K562 (cell line): ENCODE data around the gene PRKAR2B. TPM values are rescaled to one million over a fixed set of nuclear protein-coding genes. Genes with fewer than 3 reads are reported as not detected.
A peak's percentile ranks its signal among the peaks of the same experiment; 100 is the strongest.

Experiments
- ATF4 ChIP-seq: fragments of 450-650 bp; formaldehyde crosslinking; IDR thresholded peaks from 2 replicates; pipeline ENCODE4 v1.4.0; 2022; ENCODE audit warnings: mild to moderate bottlenecking, moderate library complexity
- ATF6 ChIP-seq: sonication (generic); formaldehyde crosslinking; IDR thresholded peaks from 2 replicates; pipeline ENCODE4 v1.4.0; 2020; ENCODE audit warnings: mild to moderate bottlenecking, missing genetic modification reagents
- CAMTA2 ChIP-seq: fragments of 250-450 bp; sonication (Bioruptor Pico); conservative IDR thresholded peaks from 2 replicates; pipeline ENCODE4 v1.5.1; 2022
- CBX5 ChIP-seq: IDR thresholded peaks from 2 replicates; pipeline ENCODE4 v1.6.1; 2014; ENCODE audit warnings: low read depth, borderline replicate concordance
- CUX1 ChIP-seq: fragments of 200-800 bp; sonication (Bioruptor generic); IDR thresholded peaks from 2 replicates; pipeline ENCODE4 v1.6.1; 2016; ENCODE audit warnings: missing genetic modification characterization, missing compliant biosample characterization
- CXXC5 ChIP-seq: fragments of 250-450 bp; sonication (Bioruptor Pico); IDR thresholded peaks from 2 replicates; pipeline ENCODE4 v1.8.0; 2022; ENCODE audit warnings: inconsistent platforms, mild to moderate bottlenecking, moderate library complexity
- FOXM1 ChIP-seq, 2 experiments: fragments of 450-650 bp in 1 of 2; sonication (generic) in 1 of 2; formaldehyde crosslinking in 1 of 2; IDR thresholded peaks; 2 replicates each; pipeline versions ENCODE4 v1.6.1 to v1.9.0; 2017 to 2022; ENCODE audit warnings: low read depth in 2 of 2, mild to moderate bottlenecking in 2 of 2, missing genetic modification reagents in 1 of 2, moderate library complexity in 1 of 2
- GABPB1 ChIP-seq: sonication (generic); formaldehyde crosslinking; IDR thresholded peaks from 2 replicates; pipeline ENCODE4 v1.8.0; 2022; ENCODE audit warnings: mild to moderate bottlenecking, missing genetic modification reagents
- KDM5B ChIP-seq: fragments of 200-600 bp; sonication (generic); IDR thresholded peaks from 2 replicates; pipeline ENCODE4 v1.6.1; 2012; ENCODE audit warnings: low read depth, mild to moderate bottlenecking, moderate library complexity, low read length, control low read depth, inconsistent platforms; ENCODE audit not compliant: insufficient replicate concordance
- MAZ ChIP-seq, 2 experiments: fragments of 450-650 bp in 1 of 2; sonication (generic) in 1 of 2; formaldehyde crosslinking; IDR thresholded peaks in 1 of 2; conservative IDR thresholded peaks in 1 of 2; 2 replicates each; pipeline versions ENCODE4 v1.4.0 to v1.5.0; 2020; ENCODE audit warnings: mild to moderate bottlenecking in 1 of 2, missing genetic modification reagents in 1 of 2
- PCBP1 ChIP-seq: fragments of 200-400 bp; formaldehyde crosslinking; IDR thresholded peaks from 2 replicates; pipeline ENCODE4 v1.6.1; 2018; ENCODE audit warnings: mild to moderate bottlenecking, low read depth, low read length; ENCODE audit not compliant: poor library complexity, severe bottlenecking
- PTRF ChIP-seq: fragments of 450-650 bp; IDR thresholded peaks from 2 replicates; pipeline ENCODE4 v1.6.1; 2016; ENCODE audit warnings: mild to moderate bottlenecking, missing genetic modification characterization, missing compliant biosample characterization
- TRIM28 ChIP-seq: fragments of 450-650 bp; IDR thresholded peaks from 2 replicates; pipeline ENCODE4 v1.6.1; 2017
- XRCC5 ChIP-seq: fragments of 200-400 bp; formaldehyde crosslinking; IDR thresholded peaks from 2 replicates; pipeline ENCODE4 v1.6.1; 2017; ENCODE audit warnings: low read depth, mild to moderate bottlenecking, low read length
- ZNF444 ChIP-seq: fragments of 250-450 bp; sonication (Bioruptor Pico); IDR thresholded peaks from 2 replicates; pipeline ENCODE4 v1.4.0; 2020; ENCODE audit warnings: mild to moderate bottlenecking, moderate library complexity
- ZZZ3 ChIP-seq: fragments of 450-650 bp; IDR thresholded peaks from 2 replicates; pipeline ENCODE4 v1.6.1; 2016; ENCODE audit warnings: antibody characterized with exemption, mild to moderate bottlenecking, moderate library complexity
- polyA plus RNA-seq, 8 experiments: library from polyadenylated mRNA; depleted of rRNA in 4 of 8; stranded (reverse) in 5 of 8; unstranded in 3 of 8; fragments of >200 nt; fragmentation: Nextera tagmentation in 2 of 8; fragmentation: Illumina TruSeq in 1 of 8; extraction: Ambion mirVana in 2 of 8; extraction: Trizol in 1 of 8; gene quantifications; 2 replicates each; pipeline versions ENCODE4 v1.2.1 to v1.2.3, GENCODE V29; 2011 to 2014; ENCODE audit warnings: inconsistent platforms in 1 of 8, missing spikeins in 1 of 8
- total RNA-seq, 7 experiments: library from RNA; depleted of rRNA in 6 of 7; stranded (reverse); fragments of >200 nt in 6 of 7; fragmentation: Illumina TruSeq in 2 of 7; extraction: Trizol in 2 of 7; gene quantifications; 2 replicates each; pipeline versions ENCODE4 v1.2.1 to v1.2.3, GENCODE V29; 2011 to 2021; ENCODE audit warnings: low replicate concordance in 1 of 7

Gene PRKAR2B
- total and polyA plus RNA-seq, 9 of the 15 experiments (the other 6 are each of a cell fraction or from before 2014, with no cell fraction given) = 59.0 to 173 (median 129) TPM

- TF ChIP-seq ATF6 (CRISPR knock-in tag) (0 out of 2 replicates have a peak, but pooled peaks have one; percentile 45), PTRF (tag) (no peak), TRIM28 (peak; percentile 70), CUX1 (no peak), CAMTA2 (CRISPR knock-in tag) (no peak), CBX5 (0 out of 2 replicates have a peak, but pooled peaks have one; percentile 11), MAZ (CRISPR knock-in tag; conservative IDR thresholded peaks at IDR 0.05 in 1 of 2, IDR thresholded peaks at IDR 0.05 in 1 of 2) (peak; percentile 83 to 93), ZZZ3 (no peak), XRCC5 (peak; percentile 90), KDM5B (peak; percentile 37), ATF4 (CRISPR knock-in tag) (peak; percentile 51), FOXM1 (IDR thresholded peaks at IDR 0.05; ENCODE audit: low read depth) (peak; percentile 65), FOXM1 (CRISPR knock-in tag; IDR thresholded peaks at IDR 0.05; ENCODE audit: low read depth) (peak; percentile 58; the same call in 1 of the 2 replicates), ZNF444 (CRISPR knock-in tag) (peak; percentile 44; the same call in 1 of the 2 replicates), CXXC5 (peak; percentile 97), GABPB1 (CRISPR knock-in tag) (peak; percentile 46), PCBP1 (peak; percentile 90)
Observed at GRCh38 chr7:107169120-107170050, 124.9 kb downstream of the PRKAR2B start (continued).
